ENCODE results near the gene BANK1. TPM values are rescaled to one million over a fixed set of nuclear protein-coding genes. Genes with fewer than 3 reads are reported as not detected.

Gene BANK1
- total and polyA plus RNA-seq, 2 of the 4 experiments (the other 2 are of a cell fraction) = under 0.01 to 0.51 TPM

DNA sequence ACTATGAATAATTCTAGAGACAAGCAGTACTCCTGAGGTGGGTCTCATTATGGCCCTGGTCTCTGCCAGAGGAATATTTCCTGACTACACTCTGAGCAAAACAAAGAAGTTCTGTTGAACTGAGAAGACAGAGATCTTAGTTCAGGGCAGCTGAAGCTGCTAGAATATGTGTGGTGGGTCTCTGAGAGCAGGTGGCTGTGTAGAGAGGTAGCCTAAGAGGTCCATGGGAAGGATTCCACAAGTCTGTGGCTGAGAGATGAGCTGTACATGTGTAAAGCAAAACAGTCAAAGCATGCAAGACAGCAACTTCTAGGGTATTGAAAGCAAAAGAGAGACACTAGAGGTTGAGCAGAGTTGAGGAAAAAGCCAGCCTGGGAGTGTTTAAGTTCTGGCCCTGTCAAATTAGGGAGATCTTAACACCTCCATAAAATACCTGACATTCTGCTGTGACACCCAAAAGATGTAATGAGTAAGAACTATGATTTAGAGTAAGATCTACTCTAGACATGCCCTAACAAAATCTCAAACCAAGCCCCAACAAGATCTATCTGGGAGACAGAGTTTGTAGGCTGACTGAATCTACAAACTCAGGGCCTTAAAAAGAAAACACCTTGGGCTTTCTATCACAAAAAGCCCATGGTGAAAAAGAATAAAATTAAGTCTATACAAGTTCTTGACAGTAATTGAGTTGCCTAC lies 274.4 kb downstream of the BANK1 start:
- DNase-seq (no peak), ATAC-seq (ENCODE audit: low read depth) (no peak)
- TF ChIP-seq CHD1 (IDR thresholded peaks at IDR 0.05; ENCODE audit: low read depth, low read length) (no peak), MAFK (IDR thresholded peaks at IDR 0.05; ENCODE audit: low read depth, low read length) (no peak), NFE2L2 (IDR thresholded peaks at IDR 0.05; ENCODE audit: low read depth, low read length) (no peak)
- TF ChIP-seq, protein P1, sequence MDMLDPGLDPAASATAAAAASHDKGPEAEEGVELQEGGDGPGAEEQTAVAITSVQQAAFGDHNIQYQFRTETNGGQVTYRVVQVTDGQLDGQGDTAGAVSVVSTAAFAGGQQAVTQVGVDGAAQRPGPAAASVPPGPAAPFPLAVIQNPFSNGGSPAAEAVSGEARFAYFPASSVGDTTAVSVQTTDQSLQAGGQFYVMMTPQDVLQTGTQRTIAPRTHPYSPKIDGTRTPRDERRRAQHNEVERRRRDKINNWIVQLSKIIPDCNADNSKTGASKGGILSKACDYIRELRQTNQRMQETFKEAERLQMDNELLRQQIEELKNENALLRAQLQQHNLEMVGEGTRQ (IDR thresholded peaks at IDR 0.05; ENCODE audit: low read depth, low read length) = no peak
- Histone ChIP-seq H2BK15ac (ENCODE audit: low read depth, low read length) (no peak overlapping the region), H3K79me1 (ENCODE audit: low read depth in 1 of 2, low read length in 2 of 2) (no peaks in the 10 kb centered on the region), H4K5ac (ENCODE audit: low read depth, low read length) (no peak overlapping the region), H4K20me1 (ENCODE audit: insufficient read depth, low read length) (no peaks in the 10 kb centered on the region), H4K91ac (ENCODE audit: insufficient read depth, low read depth, low read length) (no peak overlapping the region), H3K4ac (ENCODE audit: low read depth, low read length) (no peak overlapping the region), H3K9me3 (ENCODE audit: control insufficient read depth, insufficient read depth, low read length) (no peaks in the 10 kb centered on the region), H2BK5ac (ENCODE audit: low read depth, low read length, poor library complexity, severe bottlenecking) (no peak overlapping the region), H3K9me1 (ENCODE audit: insufficient read depth, low read length) (no peaks in the 10 kb centered on the region), H3K36me3 (ENCODE audit: control insufficient read depth, insufficient read depth, low read length) (no peaks in the 10 kb centered on the region), H3K4me2 (ENCODE audit: low read depth, low read length) (no peak overlapping the region), H2BK120ac (ENCODE audit: low read depth, low read length) (no peak overlapping the region), H3K9ac (ENCODE audit: low read depth, low read length) (no peak overlapping the region), H2AK9ac (replicated peaks; ENCODE audit: low read depth, low read length, poor library complexity) (no peak overlapping the region), H3K56ac (ENCODE audit: extremely low read depth, insufficient read depth, low read length) (no peak overlapping the region), H3K4me1 (ENCODE audit: control insufficient read depth, insufficient read depth, low read length) (no peaks in the 10 kb centered on the region), H2BK20ac (ENCODE audit: low read depth, low read length) (no peak overlapping the region), H2AFZ (replicated peaks; ENCODE audit: low read length, poor library complexity) (no peak overlapping the region), H3K27ac (ENCODE audit: insufficient read depth, low read length) (no peak overlapping the region), H3K18ac (ENCODE audit: low read depth, low read length) (no peak overlapping the region), H3K4me3 (ENCODE audit: insufficient read depth, low read depth, low read length) (no peak overlapping the region), H3K14ac (replicated peaks; ENCODE audit: low read depth, low read length) (no peak overlapping the region), H3K23ac (ENCODE audit: low read depth, low read length) (no peak overlapping the region), H2AK5ac (ENCODE audit: low read depth, low read length) (no peak overlapping the region), H3K27me3 (ENCODE audit: control insufficient read depth, insufficient read depth, low read length) (no peaks in the 10 kb centered on the region), H4K8ac (ENCODE audit: low read depth in 2 of 2, low read length in 2 of 2) (no peak overlapping the region)
- CTCF ChIA-PET = no interaction called here
- in situ Hi-C loops (cut with MboI; ENCODE audit: low sequenced_read_pairs) = no loop called here
- POLR2A ChIA-PET (ENCODE audit: unreplicated experiment) = no interaction called here
- intact Hi-C loops (cut with micrococcal nuclease) = no loop called here
- BruUV-seq (replicated peaks) = no TSS peak
- dilution Hi-C loops (cut with HindIII; ENCODE audit: low sequenced_read_pairs, unreplicated experiment) = no loop called here
